PC-3 (cell line): ENCODE results near the gene TIPRL.
"Not testable (repeated sequence)": the region's sequence is repeated elsewhere in the genome, so short reads cannot be mapped to it uniquely, and the experiment has no call there.

Experiments used
- EZH2 ChIP-seq: fragments of 300-600 bp; sonication (generic); IDR thresholded peaks from one replicate; pipeline ENCODE4 v1.6.1; 2017; ENCODE audit warnings: antibody characterized with exemption, mild to moderate bottlenecking, low read length; ENCODE audit not compliant: unreplicated experiment
- EZH2phosphoT487 ChIP-seq: fragments of 300-600 bp; sonication (generic); IDR thresholded peaks from 2 replicates; pipeline ENCODE4 v1.6.1; 2018; ENCODE audit warnings: mild to moderate bottlenecking, antibody characterized with exemption, low read length, borderline replicate concordance
- TF ChIP-seq, protein P1 (sequence below): fragments of 300-600 bp; sonication (generic); conservative IDR thresholded peaks from 2 replicates; pipeline ENCODE4 v1.5.1; 2017; ENCODE audit warnings: antibody characterized with exemption, low read depth, mild to moderate bottlenecking, low read length

DNA sequence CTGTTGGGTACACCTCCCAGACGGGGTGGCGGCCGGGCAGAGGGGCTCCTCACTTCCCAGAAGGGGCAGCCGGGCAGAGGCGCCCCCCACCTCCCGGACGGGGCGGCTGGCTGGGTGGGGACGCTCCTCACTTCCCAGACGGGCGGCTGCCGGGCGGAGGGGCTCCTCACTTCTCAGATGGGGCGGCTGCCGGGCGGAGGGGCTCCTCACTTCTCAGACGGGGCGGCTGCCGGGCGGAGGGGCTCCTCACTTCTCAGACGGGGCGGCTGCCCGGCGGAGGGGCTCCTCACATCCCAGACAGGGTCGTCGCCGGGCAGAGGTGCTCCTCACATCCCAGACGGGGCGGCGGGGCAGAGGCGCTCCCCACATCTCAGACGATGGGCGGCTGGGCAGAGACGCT is 28.9 kb downstream of the TIPRL start:
- TF ChIP-seq, protein P1, sequence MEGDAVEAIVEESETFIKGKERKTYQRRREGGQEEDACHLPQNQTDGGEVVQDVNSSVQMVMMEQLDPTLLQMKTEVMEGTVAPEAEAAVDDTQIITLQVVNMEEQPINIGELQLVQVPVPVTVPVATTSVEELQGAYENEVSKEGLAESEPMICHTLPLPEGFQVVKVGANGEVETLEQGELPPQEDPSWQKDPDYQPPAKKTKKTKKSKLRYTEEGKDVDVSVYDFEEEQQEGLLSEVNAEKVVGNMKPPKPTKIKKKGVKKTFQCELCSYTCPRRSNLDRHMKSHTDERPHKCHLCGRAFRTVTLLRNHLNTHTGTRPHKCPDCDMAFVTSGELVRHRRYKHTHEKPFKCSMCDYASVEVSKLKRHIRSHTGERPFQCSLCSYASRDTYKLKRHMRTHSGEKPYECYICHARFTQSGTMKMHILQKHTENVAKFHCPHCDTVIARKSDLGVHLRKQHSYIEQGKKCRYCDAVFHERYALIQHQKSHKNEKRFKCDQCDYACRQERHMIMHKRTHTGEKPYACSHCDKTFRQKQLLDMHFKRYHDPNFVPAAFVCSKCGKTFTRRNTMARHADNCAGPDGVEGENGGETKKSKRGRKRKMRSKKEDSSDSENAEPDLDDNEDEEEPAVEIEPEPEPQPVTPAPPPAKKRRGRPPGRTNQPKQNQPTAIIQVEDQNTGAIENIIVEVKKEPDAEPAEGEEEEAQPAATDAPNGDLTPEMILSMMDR: not testable (repeated sequence)
- TF ChIP-seq EZH2, EZH2phosphoT487: not testable (repeated sequence)
